ENCODE measurements around the gene ZNF335.

Gene ZNF335

GRCh38 chr20:45952861-45953260, 19.1 kb downstream of the ZNF335 start:
- Histone ChIP-seq H3K4me2 (ENCODE audit: low read depth, low read length, poor library complexity, severe bottlenecking) (no peak overlapping the region), H3K79me2 (ENCODE audit: insufficient read depth, low read length) (no peaks in the 10 kb centered on the region), H3K4me1 (ENCODE audit: insufficient read depth, low read length, poor library complexity, severe bottlenecking) (no peaks in the 10 kb centered on the region), H3K36me3 (ENCODE audit: insufficient read depth, low read length) (peaks cover 34% of the 10 kb centered on the region; the same call in 1 of the 2 replicates), H4K20me1 (ENCODE audit: insufficient read depth, low read length, poor library complexity, severe bottlenecking) (no peaks in the 10 kb centered on the region), H3K9ac (ENCODE audit: low read depth, low read length, poor library complexity, severe bottlenecking) (no peak overlapping the region), H3K9me3 (ENCODE audit: insufficient read depth, low read depth, low read length) (no peaks in the 10 kb centered on the region), H3K9me2 (replicated peaks; ENCODE audit: low read depth, low read length) (no peaks in the 10 kb centered on the region), H3F3A (ENCODE audit: low read depth) (no peaks in the 10 kb centered on the region), H3K4me3 (ENCODE audit: low read length, poor library complexity, severe bottlenecking) (no peak overlapping the region), H3K27me3 (ENCODE audit: insufficient read depth, low read length, poor library complexity, severe bottlenecking) (no peaks in the 10 kb centered on the region), H2AFZ (ENCODE audit: low read length) (no peak overlapping the region)
- TF ChIP-seq CTCF (conservative IDR thresholded peaks at IDR 0.05; ENCODE audit: low read length) (no peak), EZH2phosphoT487 (IDR thresholded peaks at IDR 0.05; ENCODE audit: borderline replicate concordance) (no peak)

- TF ChIP-seq EZH2phosphoT487 (IDR thresholded peaks at IDR 0.05; ENCODE audit: borderline replicate concordance) = no peak
- TF ChIP-seq CTCF (conservative IDR thresholded peaks at IDR 0.05; ENCODE audit: low read length) = no peak
- no peak overlapping the region for H3K9ac ChIP-seq (ENCODE audit: low read depth, low read length, poor library complexity, severe bottlenecking)
- no peaks in the 10 kb centered on the region for H3K9me3 ChIP-seq (ENCODE audit: insufficient read depth, low read depth, low read length)
- H3F3A ChIP-seq (ENCODE audit: low read depth) = no peaks in the 10 kb centered on the region
- H3K4me2 ChIP-seq (ENCODE audit: low read depth, low read length, poor library complexity, severe bottlenecking) = no peak overlapping the region
- H3K79me2 ChIP-seq (ENCODE audit: insufficient read depth, low read length) = no peaks in the 10 kb centered on the region
- H3K36me3 ChIP-seq (ENCODE audit: insufficient read depth, low read length) = peaks cover 34% of the 10 kb centered on the region; the same call in 1 of the 2 replicates
- no peak overlapping the region for H2AFZ ChIP-seq (ENCODE audit: low read length)
- H3K27me3 ChIP-seq (ENCODE audit: insufficient read depth, low read length, poor library complexity, severe bottlenecking) = no peaks in the 10 kb centered on the region
- no peaks in the 10 kb centered on the region for H3K9me2 ChIP-seq (replicated peaks; ENCODE audit: low read depth, low read length)
- H3K4me1 ChIP-seq (ENCODE audit: insufficient read depth, low read length, poor library complexity, severe bottlenecking) = no peaks in the 10 kb centered on the region
- H4K20me1 ChIP-seq (ENCODE audit: insufficient read depth, low read length, poor library complexity, severe bottlenecking) = no peaks in the 10 kb centered on the region
- no peak overlapping the region for H3K4me3 ChIP-seq (ENCODE audit: low read length, poor library complexity, severe bottlenecking)
Measured at GRCh38 chr20:45951925-45952834, 19.8 kb downstream of the ZNF335 start.

GRCh38 chr20:45950330-45950646, 21.7 kb downstream of the ZNF335 start:
- Histone ChIP-seq H3K4me2 (ENCODE audit: low read depth, low read length, poor library complexity, severe bottlenecking) (no peak overlapping the region), H3K4me1 (ENCODE audit: insufficient read depth, low read length, poor library complexity, severe bottlenecking) (no peaks in the 10 kb centered on the region), H3K36me3 (ENCODE audit: insufficient read depth, low read length) (peaks cover 51% of the 10 kb centered on the region; the same call in 1 of the 2 replicates), H3K9me3 (ENCODE audit: insufficient read depth, low read depth, low read length) (no peaks in the 10 kb centered on the region), H4K20me1 (ENCODE audit: insufficient read depth, low read length, poor library complexity, severe bottlenecking) (no peaks in the 10 kb centered on the region), H3K9ac (ENCODE audit: low read depth, low read length, poor library complexity, severe bottlenecking) (no peak overlapping the region), H3K4me3 (ENCODE audit: low read length, poor library complexity, severe bottlenecking) (no peak overlapping the region), H2AFZ (ENCODE audit: low read length) (no peak overlapping the region), H3K79me2 (ENCODE audit: insufficient read depth, low read length) (no peaks in the 10 kb centered on the region), H3K27me3 (ENCODE audit: insufficient read depth, low read length, poor library complexity, severe bottlenecking) (no peaks in the 10 kb centered on the region), H3F3A (ENCODE audit: low read depth) (no peaks in the 10 kb centered on the region), H3K9me2 (replicated peaks; ENCODE audit: low read depth, low read length) (no peaks in the 10 kb centered on the region)
- no peak for TF ChIP-seq CTCF (conservative IDR thresholded peaks at IDR 0.05; ENCODE audit: low read length)
- no peak for TF ChIP-seq EZH2phosphoT487 (IDR thresholded peaks at IDR 0.05; ENCODE audit: borderline replicate concordance)

All from Loucy (cell line).